Neural progenitor cell (in vitro differentiated cells): Measurements from ENCODE around the gene ANKS1B.

Experiments used
- EZH2 ChIP-seq: fragments of 200-600 bp; sonication (generic); IDR thresholded peaks from 2 replicates; pipeline ENCODE4 v1.6.1; 2017; ENCODE audit warnings: antibody characterized with exemption, mild to moderate bottlenecking, moderate library complexity
- EZH2phosphoT487 ChIP-seq: fragments of 200-600 bp; sonication (generic); IDR thresholded peaks from 2 replicates; pipeline ENCODE4 v1.6.1; 2017; ENCODE audit warnings: antibody characterized with exemption
- TF ChIP-seq, protein P1 (sequence below): fragments of 200-600 bp; sonication (generic); IDR thresholded peaks from 2 replicates; pipeline ENCODE4 v1.5.1; 2017; ENCODE audit warnings: antibody characterized with exemption, mild to moderate bottlenecking

DNA sequence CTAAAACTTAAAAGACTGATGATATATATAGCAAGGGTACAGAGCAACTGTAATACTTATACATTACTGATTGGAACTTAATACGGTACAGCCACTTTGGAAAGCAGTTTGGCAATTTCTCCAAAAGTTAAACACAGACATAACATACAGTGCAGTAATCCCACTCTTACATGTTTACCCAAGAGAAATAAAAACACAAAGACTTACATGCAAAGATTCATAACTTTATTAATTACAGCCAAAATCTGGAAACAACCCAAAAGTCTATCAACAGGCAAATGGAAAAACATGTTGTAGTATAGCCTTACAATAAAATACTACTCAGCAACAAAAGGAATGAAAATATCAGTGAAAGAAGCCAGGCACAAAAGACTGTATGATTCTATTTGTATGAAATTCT, 252.6 kb downstream of the ANKS1B start:
- TF ChIP-seq, protein P1, sequence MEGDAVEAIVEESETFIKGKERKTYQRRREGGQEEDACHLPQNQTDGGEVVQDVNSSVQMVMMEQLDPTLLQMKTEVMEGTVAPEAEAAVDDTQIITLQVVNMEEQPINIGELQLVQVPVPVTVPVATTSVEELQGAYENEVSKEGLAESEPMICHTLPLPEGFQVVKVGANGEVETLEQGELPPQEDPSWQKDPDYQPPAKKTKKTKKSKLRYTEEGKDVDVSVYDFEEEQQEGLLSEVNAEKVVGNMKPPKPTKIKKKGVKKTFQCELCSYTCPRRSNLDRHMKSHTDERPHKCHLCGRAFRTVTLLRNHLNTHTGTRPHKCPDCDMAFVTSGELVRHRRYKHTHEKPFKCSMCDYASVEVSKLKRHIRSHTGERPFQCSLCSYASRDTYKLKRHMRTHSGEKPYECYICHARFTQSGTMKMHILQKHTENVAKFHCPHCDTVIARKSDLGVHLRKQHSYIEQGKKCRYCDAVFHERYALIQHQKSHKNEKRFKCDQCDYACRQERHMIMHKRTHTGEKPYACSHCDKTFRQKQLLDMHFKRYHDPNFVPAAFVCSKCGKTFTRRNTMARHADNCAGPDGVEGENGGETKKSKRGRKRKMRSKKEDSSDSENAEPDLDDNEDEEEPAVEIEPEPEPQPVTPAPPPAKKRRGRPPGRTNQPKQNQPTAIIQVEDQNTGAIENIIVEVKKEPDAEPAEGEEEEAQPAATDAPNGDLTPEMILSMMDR: no peak
- TF ChIP-seq EZH2 (no peak), EZH2phosphoT487 (no peak)
